ENCODE measurements around the gene LRP1B.

Gene LRP1B

GRCh38 chr2:140717481-140717880 lies 1413.3 kb downstream of the LRP1B start:
- no peaks in the 10 kb centered on the region for H3K36me3 ChIP-seq (ENCODE audit: insufficient read depth, low read length)
- H3K4me1 ChIP-seq (ENCODE audit: insufficient read depth, low read length) = no peaks in the 10 kb centered on the region
- no peak overlapping the region for H3K4me3 ChIP-seq (ENCODE audit: low read depth in 1 of 2, low read length in 2 of 2)
- no peak overlapping the region for H3K27ac ChIP-seq (ENCODE audit: low read depth, low read length)
- no peak overlapping the region for H3K9ac ChIP-seq (ENCODE audit: low read length)
- H3K9me3 ChIP-seq (ENCODE audit: low read length) = no peaks in the 10 kb centered on the region
- H3K27me3 ChIP-seq (ENCODE audit: control insufficient read depth in 1 of 2, insufficient read depth in 2 of 2, low read length in 2 of 2) = no peaks in the 10 kb centered on the region

- H3K4me3 ChIP-seq (ENCODE audit: low read depth in 1 of 2, low read length in 2 of 2) = no peak overlapping the region
- H3K9ac ChIP-seq (ENCODE audit: low read length) = no peak overlapping the region
- H3K27ac ChIP-seq (ENCODE audit: low read depth, low read length) = no peak overlapping the region
- H3K9me3 ChIP-seq (ENCODE audit: low read length) = no peaks in the 10 kb centered on the region
- H3K4me1 ChIP-seq (ENCODE audit: insufficient read depth, low read length) = no peaks in the 10 kb centered on the region
- no peaks in the 10 kb centered on the region for H3K36me3 ChIP-seq (ENCODE audit: insufficient read depth, low read length)
- H3K27me3 ChIP-seq (ENCODE audit: control insufficient read depth in 1 of 2, insufficient read depth in 2 of 2, low read length in 2 of 2) = no peaks in the 10 kb centered on the region
These were observed 1416.2 kb downstream of the LRP1B start for GRCh38 chr2:140714586-140714985.

- H3K9ac ChIP-seq (ENCODE audit: low read length) = no peak overlapping the region
These were observed 1418.9 kb downstream of the LRP1B start for GRCh38 chr2:140711867-140712266.

GRCh38 chr2:140701726-140702125 lies 1429.1 kb downstream of the LRP1B start:
- no peak overlapping the region for H3K9ac ChIP-seq (ENCODE audit: low read length)
- H3K27ac ChIP-seq (ENCODE audit: low read depth, low read length) = no peak overlapping the region
- H3K36me3 ChIP-seq (ENCODE audit: insufficient read depth, low read length) = no peaks in the 10 kb centered on the region
- H3K9me3 ChIP-seq (ENCODE audit: low read length) = no peaks in the 10 kb centered on the region
- H3K4me3 ChIP-seq (ENCODE audit: low read depth in 1 of 2, low read length in 2 of 2) = no peak overlapping the region
- no peaks in the 10 kb centered on the region for H3K27me3 ChIP-seq (ENCODE audit: control insufficient read depth in 1 of 2, insufficient read depth in 2 of 2, low read length in 2 of 2)
- no peaks in the 10 kb centered on the region for H3K4me1 ChIP-seq (ENCODE audit: insufficient read depth, low read length)

More at GRCh38 chr2:140711867-140712266, 1418.9 kb downstream of the LRP1B start:
- Histone ChIP-seq H3K4me1 (ENCODE audit: insufficient read depth, low read length) (no peaks in the 10 kb centered on the region), H3K4me3 (ENCODE audit: low read depth in 1 of 2, low read length in 2 of 2) (no peak overlapping the region), H3K27ac (ENCODE audit: low read depth, low read length) (no peak overlapping the region), H3K36me3 (ENCODE audit: insufficient read depth, low read length) (no peaks in the 10 kb centered on the region), H3K9me3 (ENCODE audit: low read length) (no peaks in the 10 kb centered on the region), H3K27me3 (ENCODE audit: control insufficient read depth in 1 of 2, insufficient read depth in 2 of 2, low read length in 2 of 2) (no peaks in the 10 kb centered on the region)

GRCh38 chr2:140698636-140699035 lies 1432.2 kb downstream of the LRP1B start:
- H3K9me3 ChIP-seq (ENCODE audit: low read length) = no peaks in the 10 kb centered on the region
- H3K36me3 ChIP-seq (ENCODE audit: insufficient read depth, low read length) = no peaks in the 10 kb centered on the region
- H3K4me1 ChIP-seq (ENCODE audit: insufficient read depth, low read length) = no peaks in the 10 kb centered on the region
- H3K9ac ChIP-seq (ENCODE audit: low read length) = no peak overlapping the region
- no peak overlapping the region for H3K4me3 ChIP-seq (ENCODE audit: low read depth in 1 of 2, low read length in 2 of 2)
- H3K27me3 ChIP-seq (ENCODE audit: control insufficient read depth in 1 of 2, insufficient read depth in 2 of 2, low read length in 2 of 2) = no peaks in the 10 kb centered on the region
- H3K27ac ChIP-seq (ENCODE audit: low read depth, low read length) = no peak overlapping the region

- no peaks in the 10 kb centered on the region for H3K27me3 ChIP-seq (ENCODE audit: control insufficient read depth in 1 of 2, insufficient read depth in 2 of 2, low read length in 2 of 2)
- no peak overlapping the region for H3K4me3 ChIP-seq (ENCODE audit: low read depth in 1 of 2, low read length in 2 of 2)
- H3K9me3 ChIP-seq (ENCODE audit: low read length) = no peaks in the 10 kb centered on the region
- no peaks in the 10 kb centered on the region for H3K4me1 ChIP-seq (ENCODE audit: insufficient read depth, low read length)
- no peaks in the 10 kb centered on the region for H3K36me3 ChIP-seq (ENCODE audit: insufficient read depth, low read length)
- H3K9ac ChIP-seq (ENCODE audit: low read length) = no peak overlapping the region
- H3K27ac ChIP-seq (ENCODE audit: low read depth, low read length) = no peak overlapping the region
These were observed 1434.4 kb downstream of the LRP1B start for GRCh38 chr2:140696449-140696848.

GRCh38 chr2:140695155-140695554 lies 1435.7 kb downstream of the LRP1B start:
- no peak overlapping the region for H3K4me3 ChIP-seq (ENCODE audit: low read depth in 1 of 2, low read length in 2 of 2)
- no peak overlapping the region for H3K9ac ChIP-seq (ENCODE audit: low read length)
- no peaks in the 10 kb centered on the region for H3K36me3 ChIP-seq (ENCODE audit: insufficient read depth, low read length)
- no peak overlapping the region for H3K27ac ChIP-seq (ENCODE audit: low read depth, low read length)
- no peaks in the 10 kb centered on the region for H3K27me3 ChIP-seq (ENCODE audit: control insufficient read depth in 1 of 2, insufficient read depth in 2 of 2, low read length in 2 of 2)
- no peaks in the 10 kb centered on the region for H3K9me3 ChIP-seq (ENCODE audit: low read length)
- no peaks in the 10 kb centered on the region for H3K4me1 ChIP-seq (ENCODE audit: insufficient read depth, low read length)

- Histone ChIP-seq H3K4me3 (ENCODE audit: low read depth in 1 of 2, low read length in 2 of 2) (no peak overlapping the region), H3K4me1 (ENCODE audit: insufficient read depth, low read length) (no peaks in the 10 kb centered on the region), H3K27ac (ENCODE audit: low read depth, low read length) (no peak overlapping the region), H3K27me3 (ENCODE audit: control insufficient read depth in 1 of 2, insufficient read depth in 2 of 2, low read length in 2 of 2) (no peaks in the 10 kb centered on the region), H3K36me3 (ENCODE audit: insufficient read depth, low read length) (no peaks in the 10 kb centered on the region), H3K9me3 (ENCODE audit: low read length) (no peaks in the 10 kb centered on the region), H3K9ac (ENCODE audit: low read length) (no peak overlapping the region)
These were observed 1443.0 kb downstream of the LRP1B start for GRCh38 chr2:140687825-140688224.

- Histone ChIP-seq H3K27me3 (ENCODE audit: control insufficient read depth in 1 of 2, insufficient read depth in 2 of 2, low read length in 2 of 2) (no peaks in the 10 kb centered on the region), H3K9me3 (ENCODE audit: low read length) (no peaks in the 10 kb centered on the region), H3K4me1 (ENCODE audit: insufficient read depth, low read length) (no peaks in the 10 kb centered on the region), H3K9ac (ENCODE audit: low read length) (no peak overlapping the region), H3K36me3 (ENCODE audit: insufficient read depth, low read length) (no peaks in the 10 kb centered on the region), H3K27ac (ENCODE audit: low read depth, low read length) (no peak overlapping the region), H3K4me3 (ENCODE audit: low read depth in 1 of 2, low read length in 2 of 2) (no peak overlapping the region)
These were observed 1447.2 kb downstream of the LRP1B start for GRCh38 chr2:140683658-140684057.

GRCh38 chr2:140680862-140681261 lies 1450.0 kb downstream of the LRP1B start:
- Histone ChIP-seq H3K36me3 (ENCODE audit: insufficient read depth, low read length) (no peaks in the 10 kb centered on the region), H3K27ac (ENCODE audit: low read depth, low read length) (no peak overlapping the region), H3K9ac (ENCODE audit: low read length) (no peak overlapping the region), H3K27me3 (ENCODE audit: control insufficient read depth in 1 of 2, insufficient read depth in 2 of 2, low read length in 2 of 2) (no peaks in the 10 kb centered on the region), H3K4me3 (ENCODE audit: low read depth in 1 of 2, low read length in 2 of 2) (no peak overlapping the region), H3K4me1 (ENCODE audit: insufficient read depth, low read length) (no peaks in the 10 kb centered on the region), H3K9me3 (ENCODE audit: low read length) (no peaks in the 10 kb centered on the region)

GRCh38 chr2:140679752-140680151 lies 1451.1 kb downstream of the LRP1B start:
- no peaks in the 10 kb centered on the region for H3K4me1 ChIP-seq (ENCODE audit: insufficient read depth, low read length)
- H3K9me3 ChIP-seq (ENCODE audit: low read length) = no peaks in the 10 kb centered on the region

GRCh38 chr2:140669911-140670310 lies 1460.9 kb downstream of the LRP1B start:
- Histone ChIP-seq H3K27ac (ENCODE audit: low read depth, low read length) (no peak overlapping the region), H3K4me3 (ENCODE audit: low read depth in 1 of 2, low read length in 2 of 2) (no peak overlapping the region), H3K9me3 (ENCODE audit: low read length) (no peaks in the 10 kb centered on the region), H3K36me3 (ENCODE audit: insufficient read depth, low read length) (no peaks in the 10 kb centered on the region), H3K4me1 (ENCODE audit: insufficient read depth, low read length) (no peaks in the 10 kb centered on the region), H3K9ac (ENCODE audit: low read length) (no peak overlapping the region), H3K27me3 (ENCODE audit: control insufficient read depth in 1 of 2, insufficient read depth in 2 of 2, low read length in 2 of 2) (no peaks in the 10 kb centered on the region)

More at GRCh38 chr2:140679752-140680151, 1451.1 kb downstream of the LRP1B start:
- Histone ChIP-seq H3K36me3 (ENCODE audit: insufficient read depth, low read length) (no peaks in the 10 kb centered on the region), H3K27ac (ENCODE audit: low read depth, low read length) (no peak overlapping the region), H3K9ac (ENCODE audit: low read length) (no peak overlapping the region), H3K27me3 (ENCODE audit: control insufficient read depth in 1 of 2, insufficient read depth in 2 of 2, low read length in 2 of 2) (no peaks in the 10 kb centered on the region), H3K4me3 (ENCODE audit: low read depth in 1 of 2, low read length in 2 of 2) (no peak overlapping the region)
